Activated naive CD4-positive, alpha-beta T cell treated with anti-CD3 and anti-CD28 coated beads, Interleukin-2, amount 50 U/mL, for 24 hours (primary cell): ENCODE data around the gene RER1.

ENCODE experiments used
- H3K27ac Mint-ChIP-seq: one replicate; pipeline ENCODE4 v1.8.0; 2021; ENCODE audit warnings: mild to moderate bottlenecking, mixed read lengths
- H3K27me3 Mint-ChIP-seq: one replicate; pipeline ENCODE4 v1.8.0; 2021; ENCODE audit warnings: mixed read lengths
- H3K36me3 Mint-ChIP-seq: one replicate; pipeline ENCODE4 v1.8.0; 2021; ENCODE audit warnings: mixed read lengths
- H3K4me1 Mint-ChIP-seq: one replicate; pipeline ENCODE4 v1.8.0; 2021; ENCODE audit warnings: mixed read lengths
- H3K4me3 Mint-ChIP-seq: one replicate; pipeline ENCODE4 v1.8.0; 2021; ENCODE audit warnings: mild to moderate bottlenecking, mixed read lengths
- H3K9me3 Mint-ChIP-seq: one replicate; pipeline ENCODE4 v1.8.0; 2021; ENCODE audit warnings: mixed read lengths

RER1 gene

GRCh38 chr1:2445162-2445822 lies 53.7 kb downstream of the RER1 start:
- Mint-ChIP-seq H3K9me3 (no peaks in the 10 kb centered on the region), H3K4me1 (no peaks in the 10 kb centered on the region), H3K27me3 (no peaks in the 10 kb centered on the region), H3K27ac (no peak overlapping the region), H3K4me3 (no peak overlapping the region), H3K36me3 (no peaks in the 10 kb centered on the region)

DNA sequence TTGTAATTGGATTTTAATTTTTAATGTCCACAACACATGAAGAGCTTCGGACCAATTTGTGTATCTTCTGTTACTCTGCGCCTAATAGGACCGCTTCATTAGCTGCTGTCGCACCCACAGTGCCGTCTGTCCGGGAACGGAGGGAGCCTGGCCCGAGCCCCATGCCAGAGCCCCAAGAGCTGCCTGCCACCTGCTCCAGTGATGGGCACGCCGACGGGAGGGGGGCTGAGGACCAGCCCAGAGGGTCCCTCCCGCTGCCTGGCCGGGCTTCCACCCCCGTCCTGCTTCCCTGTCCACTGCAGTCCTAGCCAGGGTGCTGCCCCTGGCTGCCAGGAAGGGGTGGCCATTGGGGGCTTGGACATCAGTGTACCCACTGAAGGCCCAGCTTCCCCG lies 54.2 kb downstream of the RER1 start:
- H3K27ac Mint-ChIP-seq: no peak overlapping the region
- no peaks in the 10 kb centered on the region for H3K9me3 Mint-ChIP-seq
- no peaks in the 10 kb centered on the region for H3K27me3 Mint-ChIP-seq
- H3K4me1 Mint-ChIP-seq: no peaks in the 10 kb centered on the region
- no peak overlapping the region for H3K4me3 Mint-ChIP-seq
- no peaks in the 10 kb centered on the region for H3K36me3 Mint-ChIP-seq

DNA sequence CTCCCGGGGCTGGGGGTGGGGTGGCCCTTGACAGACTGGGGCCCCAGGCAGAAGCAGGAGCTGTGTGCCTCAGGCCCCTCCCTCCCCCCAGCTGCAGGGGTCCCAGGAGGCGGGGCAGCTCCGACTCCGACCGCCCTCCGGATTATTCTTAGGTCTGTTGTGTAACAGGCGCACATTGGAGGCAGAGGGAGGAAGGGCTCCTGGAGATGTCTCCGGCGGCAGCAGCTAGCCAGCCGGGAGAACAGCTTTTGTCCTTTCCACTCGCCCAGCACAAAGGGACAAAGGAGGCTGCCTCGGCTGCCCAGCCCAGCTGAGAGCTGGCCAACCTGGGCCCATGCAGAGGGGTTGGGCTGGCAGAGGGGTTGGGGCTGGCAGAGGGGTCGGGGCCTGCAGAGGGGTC lies 54.8 kb downstream of the RER1 start:
- Mint-ChIP-seq H3K4me3 (no peak overlapping the region), H3K9me3 (no peaks in the 10 kb centered on the region), H3K27me3 (no peaks in the 10 kb centered on the region), H3K27ac (no peak overlapping the region), H3K4me1 (no peaks in the 10 kb centered on the region), H3K36me3 (no peaks in the 10 kb centered on the region)

DNA sequence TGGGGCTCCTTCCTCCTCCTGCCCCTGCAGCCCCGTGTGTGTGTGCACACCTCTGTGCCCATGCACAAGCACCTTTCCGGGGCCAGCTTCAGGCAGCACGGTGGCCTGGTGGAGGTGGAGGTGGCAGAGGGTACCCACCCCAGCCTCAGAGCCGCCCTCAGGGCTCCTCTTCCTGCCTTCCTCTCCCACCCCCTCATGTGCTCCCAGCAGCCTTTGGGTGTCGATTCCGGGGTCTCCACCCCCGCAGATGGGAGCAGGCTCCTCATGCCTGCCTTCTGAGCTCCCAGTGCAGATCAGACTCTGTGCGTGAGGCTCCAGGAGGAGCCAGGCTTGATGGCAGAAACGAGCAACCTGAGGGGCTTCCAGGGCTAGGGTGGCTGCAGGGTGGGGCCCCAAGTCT lies 55.2 kb downstream of the RER1 start:
- Mint-ChIP-seq H3K4me1 (no peaks in the 10 kb centered on the region), H3K4me3 (no peak overlapping the region), H3K36me3 (no peaks in the 10 kb centered on the region), H3K27me3 (no peaks in the 10 kb centered on the region), H3K9me3 (no peaks in the 10 kb centered on the region), H3K27ac (no peak overlapping the region)

DNA sequence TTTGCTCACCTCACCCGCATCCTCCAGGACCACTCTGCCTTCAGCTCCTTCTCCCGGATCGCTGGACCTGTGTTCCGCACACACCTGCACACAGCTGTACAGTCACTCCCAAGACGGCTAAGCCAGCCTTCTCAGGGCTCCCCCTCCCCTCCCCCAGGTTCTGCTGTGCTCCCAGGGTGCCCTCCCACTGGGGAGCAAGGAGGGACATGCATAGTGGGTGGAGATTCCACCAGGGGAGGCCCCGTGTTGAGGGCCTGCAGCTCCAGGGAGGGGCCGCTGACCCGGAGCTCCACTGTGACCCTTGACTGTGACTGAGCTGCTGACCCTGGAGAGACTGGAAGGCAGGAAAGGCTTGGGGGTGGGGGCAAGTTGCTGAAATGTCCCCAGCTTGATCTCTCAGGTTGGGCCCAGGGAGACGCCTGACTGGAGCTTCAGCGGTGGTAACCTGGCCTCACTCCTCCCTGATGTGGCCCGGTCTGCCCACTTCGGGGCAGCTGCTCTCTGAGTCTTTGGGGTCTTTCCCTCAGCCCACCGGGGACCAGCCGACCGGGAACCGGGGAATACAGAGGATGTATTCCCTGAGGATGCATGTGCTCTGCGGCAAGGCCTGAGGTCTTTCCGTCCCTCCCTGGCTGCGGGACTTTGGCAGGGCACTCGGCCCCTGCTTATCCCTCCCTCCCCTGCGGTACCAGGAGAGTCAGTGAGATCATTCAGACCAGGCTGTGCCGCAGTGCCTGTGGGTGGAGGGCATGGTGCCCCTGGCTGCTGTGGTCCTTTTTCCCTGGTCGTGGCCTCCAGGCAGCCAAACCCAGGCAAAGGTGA lies 55.8 kb downstream of the RER1 start:
- Mint-ChIP-seq H3K4me1 (no peaks in the 10 kb centered on the region), H3K9me3 (no peaks in the 10 kb centered on the region), H3K4me3 (no peak overlapping the region), H3K27ac (no peak overlapping the region), H3K27me3 (no peaks in the 10 kb centered on the region), H3K36me3 (no peaks in the 10 kb centered on the region)

DNA sequence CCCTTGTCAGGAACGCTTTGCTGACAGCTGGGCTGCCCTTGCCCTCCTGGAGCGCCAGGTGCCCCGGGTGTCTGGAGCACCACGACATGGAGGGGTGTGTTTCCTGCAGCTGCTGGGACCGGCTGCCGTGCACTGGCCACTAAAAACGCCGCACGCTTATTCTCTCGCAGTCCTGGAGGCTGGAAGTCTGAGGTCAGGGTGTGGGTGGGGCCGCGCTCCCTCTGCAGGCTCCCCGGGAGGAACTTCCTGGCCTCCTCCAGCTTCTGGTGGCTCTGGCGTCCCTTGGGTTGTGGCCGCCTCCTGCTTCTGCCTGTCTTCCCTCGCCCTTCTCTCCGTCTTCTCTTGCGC lies 56.4 kb downstream of the RER1 start:
- Mint-ChIP-seq H3K4me1 (no peaks in the 10 kb centered on the region), H3K27me3 (no peaks in the 10 kb centered on the region), H3K27ac (no peak overlapping the region), H3K4me3 (no peak overlapping the region), H3K9me3 (no peaks in the 10 kb centered on the region), H3K36me3 (no peaks in the 10 kb centered on the region)

GRCh38 chr1:2449636-2450454 lies 58.2 kb downstream of the RER1 start:
- H3K4me1 Mint-ChIP-seq: no peaks in the 10 kb centered on the region
- H3K27ac Mint-ChIP-seq: no peak overlapping the region
- H3K36me3 Mint-ChIP-seq: no peaks in the 10 kb centered on the region
- no peaks in the 10 kb centered on the region for H3K27me3 Mint-ChIP-seq
- no peak overlapping the region for H3K4me3 Mint-ChIP-seq
- H3K9me3 Mint-ChIP-seq: no peaks in the 10 kb centered on the region

- H3K27ac Mint-ChIP-seq: no peak overlapping the region
- H3K27me3 Mint-ChIP-seq: no peaks in the 10 kb centered on the region
- no peaks in the 10 kb centered on the region for H3K4me1 Mint-ChIP-seq
- H3K36me3 Mint-ChIP-seq: no peaks in the 10 kb centered on the region
- no peak overlapping the region for H3K4me3 Mint-ChIP-seq
- H3K9me3 Mint-ChIP-seq: no peaks in the 10 kb centered on the region
Measured at GRCh38 chr1:2451741-2452140, 60.1 kb downstream of the RER1 start.

GRCh38 chr1:2452201-2452931 lies 60.7 kb downstream of the RER1 start:
- H3K9me3 Mint-ChIP-seq: no peaks in the 10 kb centered on the region
- no peak overlapping the region for H3K4me3 Mint-ChIP-seq
- H3K27me3 Mint-ChIP-seq: no peaks in the 10 kb centered on the region
- no peaks in the 10 kb centered on the region for H3K36me3 Mint-ChIP-seq
- H3K27ac Mint-ChIP-seq: no peak overlapping the region
- no peaks in the 10 kb centered on the region for H3K4me1 Mint-ChIP-seq

GRCh38 chr1:2452932-2453315 lies 61.3 kb downstream of the RER1 start:
- no peak overlapping the region for H3K4me3 Mint-ChIP-seq
- H3K9me3 Mint-ChIP-seq: no peaks in the 10 kb centered on the region
- no peaks in the 10 kb centered on the region for H3K27me3 Mint-ChIP-seq
- H3K27ac Mint-ChIP-seq: no peak overlapping the region
- no peaks in the 10 kb centered on the region for H3K36me3 Mint-ChIP-seq
- no peaks in the 10 kb centered on the region for H3K4me1 Mint-ChIP-seq

DNA sequence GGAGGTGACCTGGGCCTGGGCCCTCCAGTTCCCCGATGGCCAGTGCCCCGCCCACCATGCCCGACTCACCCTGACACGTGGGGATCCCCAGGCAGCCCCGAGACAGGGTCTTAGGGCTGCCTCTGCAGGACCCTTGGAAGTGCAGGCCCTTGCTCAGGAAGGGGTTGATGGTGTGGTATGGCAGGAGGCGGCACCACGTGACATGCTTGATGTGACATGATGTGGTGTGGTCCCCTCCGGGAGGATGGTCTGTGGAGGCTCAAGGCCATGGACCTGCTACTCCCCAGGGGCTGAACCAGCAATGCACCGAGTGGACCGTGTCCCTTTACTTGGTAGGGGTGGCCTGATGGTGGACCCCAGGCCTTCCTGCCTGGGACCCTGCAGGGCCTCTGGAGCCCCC lies 62.6 kb downstream of the RER1 start:
- no peaks in the 10 kb centered on the region for H3K36me3 Mint-ChIP-seq
- H3K9me3 Mint-ChIP-seq: no peaks in the 10 kb centered on the region
- no peaks in the 10 kb centered on the region for H3K4me1 Mint-ChIP-seq
- H3K4me3 Mint-ChIP-seq: no peak overlapping the region
- no peaks in the 10 kb centered on the region for H3K27me3 Mint-ChIP-seq
- H3K27ac Mint-ChIP-seq: no peak overlapping the region
